Breast epithelium (tissue), 3 donors: Measurements from ENCODE around the gene PRR33.

Source experiments
- POLR2A ChIP-seq: fragments of 450-650 bp; IDR thresholded peaks from one replicate; pipeline ENCODE4 v1.6.1; 2016; ENCODE audit warnings: antibody characterized with exemption, mild to moderate bottlenecking, moderate library complexity
- POLR2AphosphoS5 ChIP-seq, 3 donors: sonication (generic); formaldehyde crosslinking; IDR thresholded peaks; one replicate each; pipeline ENCODE4 v1.6.1; 2017; ENCODE audit warnings: antibody characterized with exemption in 3 of 3
- TF ChIP-seq, protein P1 (sequence below), 3 donors: fragments of 450-650 bp; IDR thresholded peaks; one replicate each; pipeline ENCODE4 v1.5.1; 2016 to 2017; ENCODE audit warnings: antibody characterized with exemption in 3 of 3, mild to moderate bottlenecking in 3 of 3, moderate library complexity in 3 of 3

DNA sequence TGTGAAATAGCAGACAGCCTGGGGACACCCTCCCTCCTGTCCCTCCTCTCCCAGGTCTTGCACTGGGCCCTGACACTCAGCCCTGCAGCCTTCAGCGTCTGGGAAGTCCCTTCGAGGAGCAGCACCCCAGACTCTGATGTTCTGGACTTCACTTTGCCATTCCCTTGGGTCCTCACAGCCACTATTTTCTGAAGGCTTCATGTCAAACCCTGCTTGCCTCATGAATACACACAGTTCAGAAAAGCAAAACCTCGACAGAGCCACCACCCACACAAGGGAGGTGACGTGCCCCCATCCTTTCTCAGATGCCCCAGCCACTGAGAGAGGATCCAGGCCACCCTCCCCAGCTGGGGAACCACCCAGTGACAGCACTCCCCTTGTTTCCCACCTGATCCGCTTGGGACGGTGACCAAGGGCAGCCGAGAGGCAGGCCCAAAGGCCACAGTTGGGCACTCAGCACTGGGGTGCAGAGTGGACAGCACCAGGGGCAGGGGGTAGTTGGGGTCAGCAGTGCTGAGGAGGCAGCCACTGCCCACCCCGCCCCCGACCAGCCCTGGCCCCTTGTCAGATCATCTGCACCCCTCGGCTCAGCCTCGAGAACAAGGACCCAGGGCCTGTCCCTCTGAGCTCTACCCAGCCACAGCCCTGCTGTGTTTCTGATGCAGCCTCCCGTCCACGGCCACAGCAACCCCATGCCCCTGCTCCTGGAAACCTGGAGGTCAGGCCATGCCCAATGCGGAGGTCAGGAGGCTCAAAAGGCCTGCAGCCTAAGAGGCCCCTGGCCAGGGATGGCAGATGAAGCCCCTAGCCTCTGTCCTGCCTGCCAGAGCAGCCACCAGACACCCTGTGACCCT, 24.7 kb upstream of the PRR33 start:
- TF ChIP-seq, protein P1, sequence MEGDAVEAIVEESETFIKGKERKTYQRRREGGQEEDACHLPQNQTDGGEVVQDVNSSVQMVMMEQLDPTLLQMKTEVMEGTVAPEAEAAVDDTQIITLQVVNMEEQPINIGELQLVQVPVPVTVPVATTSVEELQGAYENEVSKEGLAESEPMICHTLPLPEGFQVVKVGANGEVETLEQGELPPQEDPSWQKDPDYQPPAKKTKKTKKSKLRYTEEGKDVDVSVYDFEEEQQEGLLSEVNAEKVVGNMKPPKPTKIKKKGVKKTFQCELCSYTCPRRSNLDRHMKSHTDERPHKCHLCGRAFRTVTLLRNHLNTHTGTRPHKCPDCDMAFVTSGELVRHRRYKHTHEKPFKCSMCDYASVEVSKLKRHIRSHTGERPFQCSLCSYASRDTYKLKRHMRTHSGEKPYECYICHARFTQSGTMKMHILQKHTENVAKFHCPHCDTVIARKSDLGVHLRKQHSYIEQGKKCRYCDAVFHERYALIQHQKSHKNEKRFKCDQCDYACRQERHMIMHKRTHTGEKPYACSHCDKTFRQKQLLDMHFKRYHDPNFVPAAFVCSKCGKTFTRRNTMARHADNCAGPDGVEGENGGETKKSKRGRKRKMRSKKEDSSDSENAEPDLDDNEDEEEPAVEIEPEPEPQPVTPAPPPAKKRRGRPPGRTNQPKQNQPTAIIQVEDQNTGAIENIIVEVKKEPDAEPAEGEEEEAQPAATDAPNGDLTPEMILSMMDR (IDR thresholded peaks at IDR 0.05) = no peak
- TF ChIP-seq POLR2A = no peak
- no peak for TF ChIP-seq POLR2AphosphoS5 (IDR thresholded peaks at IDR 0.05)
